K562 (cell line): Measurements from ENCODE around the gene CHAMP1. TPM values are rescaled to one million over a fixed set of nuclear protein-coding genes. Genes with fewer than 3 reads are reported as not detected.
A peak's percentile ranks its signal among the peaks of the same experiment; 100 is the strongest.

ENCODE experiments used
- ARID3A ChIP-seq: IDR thresholded peaks from 2 replicates; pipeline ENCODE4 v1.6.1; 2012; ENCODE audit warnings: low read depth, low read length, improper control_type of control experiment, borderline replicate concordance
- CBFA2T3 ChIP-seq: fragments of 450-650 bp; IDR thresholded peaks from 2 replicates; pipeline ENCODE4 v1.6.1; 2017
- DPF2 ChIP-seq: fragments of 450-650 bp; IDR thresholded peaks from 2 replicates; pipeline ENCODE4 v1.6.1; 2016
- HOXB6 ChIP-seq: fragments of 250-450 bp; sonication (Bioruptor Pico); IDR thresholded peaks from 2 replicates; pipeline ENCODE4 v1.5.1; 2022; ENCODE audit warnings: mild to moderate bottlenecking, borderline replicate concordance
- KDM1A ChIP-seq, 2 experiments: fragments of 450-650 bp; IDR thresholded peaks; 2 replicates each; pipeline ENCODE4 v1.6.1; 2016; ENCODE audit warnings: mild to moderate bottlenecking in 2 of 2
- MGA ChIP-seq: fragments of 450-650 bp; IDR thresholded peaks from 2 replicates; pipeline ENCODE4 v1.6.1; 2016; ENCODE audit warnings: mild to moderate bottlenecking, moderate library complexity
- PBX2 ChIP-seq, 2 experiments: IDR thresholded peaks in 1 of 2; conservative IDR thresholded peaks in 1 of 2; 2 replicates each; pipeline ENCODE4 v1.6.1; 2016; ENCODE audit warnings: low read depth in 2 of 2, mild to moderate bottlenecking in 1 of 2, missing compliant biosample characterization in 1 of 2, missing genetic modification characterization in 1 of 2, moderate library complexity in 1 of 2
- RCOR1 ChIP-seq, 2 experiments: IDR thresholded peaks; 2 replicates each; pipeline ENCODE4 v1.6.1; 2012; ENCODE audit warnings: low read depth in 2 of 2, low read length in 2 of 2, borderline replicate concordance in 1 of 2, improper control_type of control experiment in 1 of 2
- SMARCA4 ChIP-seq: fragments of 450-650 bp; IDR thresholded peaks from 2 replicates; pipeline ENCODE4 v1.6.1; 2016
- TAF9B ChIP-seq: fragments of 450-650 bp; IDR thresholded peaks from 2 replicates; pipeline ENCODE4 v1.6.1; 2018; ENCODE audit warnings: mild to moderate bottlenecking; ENCODE audit not compliant: partially characterized antibody
- ZBTB1 ChIP-seq: sonication (generic); formaldehyde crosslinking; IDR thresholded peaks from 2 replicates; pipeline ENCODE4 v1.8.1; 2023; ENCODE audit warnings: missing genetic modification reagents, low read depth, mild to moderate bottlenecking, borderline replicate concordance
- polyA plus RNA-seq, 8 experiments: library from polyadenylated mRNA; depleted of rRNA in 4 of 8; stranded (reverse) in 5 of 8; unstranded in 3 of 8; fragments of >200 nt; fragmentation: Nextera tagmentation in 2 of 8; fragmentation: Illumina TruSeq in 1 of 8; extraction: Ambion mirVana in 2 of 8; extraction: Trizol in 1 of 8; gene quantifications; 2 replicates each; pipeline versions ENCODE4 v1.2.1 to v1.2.3, GENCODE V29; 2011 to 2014; ENCODE audit warnings: inconsistent platforms in 1 of 8, missing spikeins in 1 of 8
- total RNA-seq, 7 experiments: library from RNA; depleted of rRNA in 6 of 7; stranded (reverse); fragments of >200 nt in 6 of 7; fragmentation: Illumina TruSeq in 2 of 7; extraction: Trizol in 2 of 7; gene quantifications; 2 replicates each; pipeline versions ENCODE4 v1.2.1 to v1.2.3, GENCODE V29; 2011 to 2021; ENCODE audit warnings: low replicate concordance in 1 of 7

CHAMP1 gene
- total and polyA plus RNA-seq, 9 of the 15 experiments (the other 6 are each of a cell fraction or from before 2014, with no cell fraction given) = 0.70 to 40.6 (median 15.3) TPM

- peak; percentile 64 for TF ChIP-seq DPF2
- TF ChIP-seq CBFA2T3 = peak; percentile 90
- peak in 1 of 2 experiments; percentile 61; a peak in 1 of 4 replicates for TF ChIP-seq RCOR1 (IDR thresholded peaks at IDR 0.05; ENCODE audit: borderline replicate concordance in 1 of 2, low read depth in 2 of 2, low read length in 2 of 2)
- 0 out of 2 replicates have a peak, but pooled peaks have one; percentile 12 for TF ChIP-seq MGA
- TF ChIP-seq SMARCA4 = peak; percentile 28; the same call in 1 of the 2 replicates
- no peak for TF ChIP-seq ZBTB1 (CRISPR knock-in tag)
- TF ChIP-seq HOXB6 (CRISPR knock-in tag) = no peak
- no peak for TF ChIP-seq PBX2 (CRISPR knock-in tag; IDR thresholded peaks at IDR 0.05; ENCODE audit: low read depth)
- TF ChIP-seq PBX2 (tag; conservative IDR thresholded peaks at IDR 0.05; ENCODE audit: low read depth) = peak; percentile 47; the same call in 1 of the 2 replicates
- 0 out of 2 replicates have a peak, but pooled peaks have one; percentile 24 for TF ChIP-seq ARID3A
- TF ChIP-seq TAF9B = no peak
- peak; percentile 47 to 54; a peak in 2 of 4 replicates for TF ChIP-seq KDM1A (IDR thresholded peaks at IDR 0.05)
Observed at GRCh38 chr13:114320065-114320464, 5.8 kb downstream of the CHAMP1 start (continued).
